Dendritic cell treated with granulocyte-macrophage colony-stimulating factor and Interleukin-4, amounts not matched to agents 40 ng/mL and 50 ng/mL, for 4 days (primary cell): Measurements from ENCODE around the gene CPVL.

ENCODE experiments used
- H3K27ac Mint-ChIP-seq: one replicate; pipeline ENCODE4 v1.8.0; 2022; ENCODE audit warnings: mild to moderate bottlenecking, mixed read lengths
- H3K27me3 Mint-ChIP-seq: one replicate; pipeline ENCODE4 v1.8.0; 2022; ENCODE audit warnings: mild to moderate bottlenecking, mixed read lengths
- H3K36me3 Mint-ChIP-seq: one replicate; pipeline ENCODE4 v1.8.0; 2022; ENCODE audit warnings: low read depth, mixed read lengths
- H3K4me1 Mint-ChIP-seq: one replicate; pipeline ENCODE4 v1.8.0; 2022; ENCODE audit warnings: low read depth, mixed read lengths
- H3K4me3 Mint-ChIP-seq: one replicate; pipeline ENCODE4 v1.8.0; 2022; ENCODE audit warnings: mild to moderate bottlenecking, moderate library complexity, mixed read lengths
- H3K9me3 Mint-ChIP-seq: one replicate; pipeline ENCODE4 v1.8.0; 2022; ENCODE audit warnings: mixed read lengths
- intact Hi-C: fragments of 100-400 bp; cut with micrococcal nuclease; formaldehyde crosslinking; loops from one replicate; pipeline ENCODE4 v1.15.0; 2022

CPVL gene

DNA sequence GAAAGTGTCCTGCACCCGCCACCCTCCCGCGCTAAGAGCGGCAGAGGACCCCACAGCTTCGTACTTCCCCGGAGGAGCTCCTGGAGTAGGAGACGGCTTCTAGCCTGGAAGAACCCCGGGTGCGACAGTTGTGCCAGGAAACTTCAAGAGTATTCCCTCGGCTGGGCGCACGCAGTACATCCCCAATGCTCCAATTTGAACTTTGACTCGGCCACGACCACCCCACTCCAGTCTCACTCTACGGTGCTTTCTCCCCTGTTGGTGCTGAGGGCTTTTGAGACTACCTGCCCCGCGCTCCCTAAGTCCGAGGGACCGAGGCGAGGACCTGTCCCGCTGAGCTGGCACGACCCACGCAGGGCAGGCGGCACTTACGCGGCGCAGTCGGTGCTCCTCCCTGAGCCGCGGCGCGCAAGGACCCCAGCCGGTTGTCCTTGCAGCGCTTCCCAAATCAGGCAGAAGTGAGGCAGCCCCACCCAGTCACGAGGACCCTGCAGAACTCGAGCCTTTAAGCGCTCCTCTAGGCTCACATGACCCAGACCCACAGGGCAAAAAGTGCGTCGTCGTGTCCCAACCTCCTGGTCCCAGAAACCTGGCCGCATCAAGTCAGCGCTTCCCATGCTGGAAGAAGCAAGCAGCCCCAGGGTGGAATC is at the start of gene CPVL:
Gene CPVL (minus strand): TSS at position 481 of the 650 bp plus-strand sequence. CDS start 25,476 bp downstream, outside the sequence.
- H3K27ac Mint-ChIP-seq, result peak within 1 kb of the TSS; percentile 93
- intact Hi-C loops, result loop anchor here (5.0 kb wide), 2 partner anchors 34 to 46 kb away; partner anchors contain the start of gene CHN2
- H3K4me1 Mint-ChIP-seq, result peaks cover 67% of the 10 kb centered on the region
- H3K4me3 Mint-ChIP-seq, result peak within 1 kb of the TSS; percentile 98
- H3K9me3 Mint-ChIP-seq, result no peaks in the 10 kb centered on the region
- no peaks in the 10 kb centered on the region for H3K27me3 Mint-ChIP-seq
- H3K36me3 Mint-ChIP-seq, result peaks cover 42% of the 10 kb centered on the region

DNA sequence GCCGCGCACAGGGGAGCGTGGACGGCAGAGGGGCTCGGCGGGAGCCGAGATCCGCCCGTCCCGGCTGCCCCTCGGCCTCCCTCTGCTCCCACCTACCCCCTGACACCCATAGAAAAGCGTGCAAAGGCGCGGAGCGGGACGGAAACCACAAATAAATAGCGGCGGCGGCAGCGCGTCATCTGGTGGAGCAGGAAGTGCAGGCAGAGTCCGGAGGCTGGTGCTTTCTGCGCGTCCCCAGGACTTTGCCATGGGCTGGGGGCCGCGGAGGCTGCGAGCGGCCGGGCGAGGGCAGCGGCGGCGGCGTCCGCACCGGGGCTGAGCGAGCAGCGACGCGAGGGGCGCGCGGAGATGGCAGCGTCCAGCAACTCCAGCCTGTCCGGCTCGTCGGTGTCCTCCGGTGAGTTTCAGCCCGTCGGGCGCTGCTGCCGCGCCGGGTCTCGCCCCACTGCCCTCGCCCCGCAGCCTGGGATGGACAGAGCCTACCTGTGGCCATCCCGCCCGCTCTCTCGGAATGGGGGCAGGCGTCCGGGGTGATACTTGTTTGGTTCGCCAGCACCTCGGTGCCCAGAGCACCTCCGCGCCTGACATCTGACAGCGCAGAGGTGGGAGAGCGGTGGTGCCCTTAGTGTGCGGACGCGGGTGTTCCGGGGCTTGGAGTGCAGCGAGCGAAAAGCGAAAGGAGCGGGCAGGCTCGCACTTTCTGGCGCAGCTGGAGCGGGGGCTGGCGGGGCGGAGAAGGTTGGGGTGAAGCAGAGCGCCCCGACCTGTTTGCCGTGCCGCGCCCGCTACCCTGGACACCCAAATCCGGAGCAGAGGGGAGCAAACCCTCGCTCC is 48.5 kb upstream of the CPVL start, which contains the start of gene CHN2:
Gene CHN2 (plus strand): TSS at position 182 of the 834 bp plus-strand sequence.
- H3K4me3 Mint-ChIP-seq, result peak within 1 kb of the TSS; percentile 89

DNA sequence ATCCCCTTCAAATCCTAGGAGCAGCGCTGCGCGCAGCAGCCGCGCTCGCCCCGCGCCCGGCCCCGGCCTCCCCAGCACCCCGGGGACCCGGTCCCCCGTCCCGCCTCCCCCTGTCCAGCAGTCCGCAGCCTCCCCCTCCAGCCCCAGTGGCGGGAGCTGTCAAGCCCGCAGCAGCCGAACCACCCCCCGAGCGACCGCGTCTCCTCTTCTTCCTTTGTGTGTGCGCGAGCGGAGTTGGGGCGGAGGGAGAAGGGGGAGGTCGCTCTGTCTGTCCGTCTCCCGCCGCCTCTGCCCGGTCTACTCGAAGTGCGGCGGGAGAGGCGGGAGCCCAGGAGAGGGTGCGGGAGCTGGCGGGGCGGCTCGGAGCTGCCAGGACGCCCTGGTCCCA is 47.9 kb upstream of the CPVL start:
- H3K27me3 Mint-ChIP-seq, result peaks cover 20% of the 10 kb centered on the region
- peak overlapping the region; percentile 66 for H3K27ac Mint-ChIP-seq
- intact Hi-C loops, result loop anchor here (2.0 to 10.0 kb wide), 5 partner anchors 47 to 269 kb away; partner anchors contain the start of gene CPVL
- no peaks in the 10 kb centered on the region for H3K9me3 Mint-ChIP-seq
- peaks cover 55% of the 10 kb centered on the region for H3K36me3 Mint-ChIP-seq
- peak overlapping the region; percentile 89 for H3K4me3 Mint-ChIP-seq
- peaks cover 63% of the 10 kb centered on the region for H3K4me1 Mint-ChIP-seq

More for the DNA sequence above, 48.5 kb upstream of the CPVL start, which contains the start of gene CHN2:
- peaks cover 55% of the 10 kb centered on the region for H3K36me3 Mint-ChIP-seq
- peaks cover 59% of the 10 kb centered on the region for H3K4me1 Mint-ChIP-seq
- no peaks in the 10 kb centered on the region for H3K9me3 Mint-ChIP-seq
- intact Hi-C loops, result loop anchor here (2.0 to 10.0 kb wide), 5 partner anchors 48 to 270 kb away; partner anchors contain the start of gene CPVL
- H3K27ac Mint-ChIP-seq, result peak within 1 kb of the TSS; percentile 66
- peaks cover 20% of the 10 kb centered on the region for H3K27me3 Mint-ChIP-seq

DNA sequence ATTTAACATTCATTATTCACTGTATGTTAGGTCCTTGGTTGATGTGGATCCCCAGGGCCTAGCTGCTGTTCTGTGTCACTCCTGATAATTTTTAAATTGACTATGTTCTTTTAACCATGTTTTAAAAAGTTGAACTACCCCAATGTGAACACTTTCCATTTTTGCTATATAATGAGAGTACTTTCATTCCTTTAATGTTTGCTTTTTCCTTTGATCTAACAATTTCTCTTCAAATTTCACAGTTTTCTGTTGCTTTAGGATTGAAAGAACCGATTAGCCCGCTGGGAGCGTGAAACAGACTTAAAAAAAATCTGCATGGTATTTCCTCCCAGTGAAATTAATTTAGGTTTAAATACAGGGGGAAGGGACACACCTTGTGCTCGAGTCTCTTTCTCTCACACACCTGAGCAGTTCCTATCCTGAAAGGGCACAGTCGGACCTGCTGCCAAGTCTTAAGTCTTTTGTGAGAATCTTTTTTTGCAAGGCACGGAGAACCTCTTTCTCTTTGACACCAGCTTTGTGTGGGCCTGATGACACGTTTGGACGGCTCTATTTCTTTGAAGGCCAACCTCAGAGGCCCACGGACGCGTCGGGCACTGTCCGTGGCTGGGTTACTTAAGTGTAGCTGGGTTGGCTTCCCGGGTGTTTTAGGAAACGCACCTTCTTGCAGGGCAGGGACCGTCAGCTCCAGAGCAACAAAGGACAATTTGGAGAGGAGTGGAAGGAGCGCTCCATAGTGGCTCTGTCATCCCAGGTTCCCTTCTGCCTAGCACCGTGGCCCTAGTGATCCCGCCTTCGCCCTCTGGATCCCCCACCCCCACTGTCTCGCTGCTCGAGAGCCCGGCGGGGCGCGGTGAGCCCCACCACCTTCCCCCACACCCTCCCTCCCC is 47.2 kb upstream of the CPVL start:
- peaks cover 65% of the 10 kb centered on the region for H3K4me1 Mint-ChIP-seq
- H3K36me3 Mint-ChIP-seq, result peaks cover 55% of the 10 kb centered on the region
- H3K4me3 Mint-ChIP-seq, result peak overlapping the region; percentile 89
- H3K27me3 Mint-ChIP-seq, result peaks cover 20% of the 10 kb centered on the region
- H3K9me3 Mint-ChIP-seq, result no peaks in the 10 kb centered on the region
- intact Hi-C loops, result loop anchor here (2.0 to 10.0 kb wide), 5 partner anchors 46 to 269 kb away; partner anchors contain the start of gene CPVL
- peak overlapping the region; percentile 66 for H3K27ac Mint-ChIP-seq

DNA sequence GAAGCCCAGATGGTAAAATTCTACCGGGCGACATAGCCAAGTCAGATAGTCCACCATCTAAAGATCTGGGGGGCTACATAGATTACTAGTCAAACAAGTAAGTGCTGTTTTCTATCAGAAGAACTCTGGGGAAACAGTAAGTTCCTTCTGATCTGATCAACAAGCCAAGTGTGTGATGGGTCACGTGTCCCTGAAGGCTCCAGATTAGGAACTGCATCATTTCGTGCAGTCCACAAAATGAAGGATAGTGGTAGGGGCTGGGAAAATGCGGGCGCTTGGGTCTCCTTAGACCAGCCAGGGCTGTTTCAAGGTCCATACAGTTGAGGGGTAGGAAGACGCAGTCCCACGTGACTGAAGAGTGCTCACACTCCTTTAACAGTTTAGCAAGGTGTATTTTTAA is 46.5 kb upstream of the CPVL start:
- Mint-ChIP-seq H3K4me3 (no peak overlapping the region), H3K9me3 (no peaks in the 10 kb centered on the region), H3K27ac (no peak overlapping the region), H3K36me3 (peaks cover 52% of the 10 kb centered on the region), H3K4me1 (peaks cover 62% of the 10 kb centered on the region), H3K27me3 (peaks cover 20% of the 10 kb centered on the region)
- intact Hi-C loops, result loop anchor here (5.0 to 10.0 kb wide), 4 partner anchors 46 to 268 kb away; partner anchors contain the start of gene CPVL

DNA sequence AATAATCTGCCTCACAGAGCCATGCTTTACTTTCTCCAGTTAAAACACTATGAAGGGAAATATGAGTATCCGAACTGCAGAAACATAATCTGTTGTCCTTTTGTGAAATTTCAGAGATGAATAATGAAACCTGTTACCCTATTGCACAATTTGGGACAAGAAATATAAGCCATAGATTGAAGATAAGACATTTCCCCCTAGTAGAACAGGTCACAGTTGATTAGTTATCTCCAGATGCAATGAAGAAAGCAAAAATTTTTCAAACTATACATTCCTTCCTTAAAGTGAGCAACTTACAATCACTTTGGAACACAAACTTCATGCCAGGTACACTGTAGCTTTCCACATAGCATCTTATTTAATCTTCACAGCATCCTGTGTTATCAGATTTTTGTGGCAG is 46.0 kb upstream of the CPVL start:
- no peak overlapping the region for H3K4me3 Mint-ChIP-seq

DNA sequence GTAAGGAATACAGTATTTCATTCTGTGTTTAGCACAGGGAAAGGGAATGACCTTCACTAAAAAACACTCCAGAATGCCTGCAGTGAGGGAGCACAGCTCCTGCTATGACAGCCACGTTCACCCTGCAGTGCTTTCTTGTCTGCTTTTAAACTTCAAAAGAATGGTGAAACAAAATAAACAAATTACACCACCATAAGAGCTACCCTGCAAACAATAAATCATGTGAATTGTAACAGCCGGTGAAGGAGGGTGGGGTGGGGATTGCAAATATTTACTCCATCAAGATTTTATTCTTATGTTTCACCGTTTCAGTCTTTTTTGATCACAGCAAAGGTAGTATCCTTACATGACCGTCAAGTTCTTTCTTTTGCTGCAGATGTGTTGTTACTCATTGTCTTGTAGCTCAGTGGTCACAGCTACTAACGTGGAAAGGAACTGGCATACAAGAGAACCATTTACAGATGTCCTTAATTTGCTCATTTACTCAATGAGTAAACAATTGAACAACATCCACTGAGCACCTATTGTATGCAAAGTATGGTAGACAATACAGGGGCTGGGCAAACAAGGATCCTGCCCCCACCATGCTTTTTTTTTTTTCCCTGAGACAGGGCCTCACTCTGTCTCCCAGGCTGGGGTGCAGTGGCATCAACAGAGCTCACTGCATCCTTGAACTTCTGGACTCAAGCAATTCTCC is 44.2 kb upstream of the CPVL start:
- no peaks in the 10 kb centered on the region for H3K9me3 Mint-ChIP-seq
- peaks cover 20% of the 10 kb centered on the region for H3K27me3 Mint-ChIP-seq
- intact Hi-C loops, result loop anchor here (5.0 to 10.0 kb wide), 4 partner anchors 43 to 266 kb away; partner anchors contain the start of gene CPVL
- peaks cover 39% of the 10 kb centered on the region for H3K4me1 Mint-ChIP-seq
- no peak overlapping the region for H3K27ac Mint-ChIP-seq
- H3K4me3 Mint-ChIP-seq, result no peak overlapping the region
- H3K36me3 Mint-ChIP-seq, result peaks cover 53% of the 10 kb centered on the region

More for the DNA sequence above, 46.0 kb upstream of the CPVL start:
- H3K27ac Mint-ChIP-seq, result no peak overlapping the region
- peaks cover 57% of the 10 kb centered on the region for H3K4me1 Mint-ChIP-seq
- intact Hi-C loops, result loop anchor here (5.0 to 10.0 kb wide), 4 partner anchors 45 to 268 kb away; partner anchors contain the start of gene CPVL
- peaks cover 20% of the 10 kb centered on the region for H3K27me3 Mint-ChIP-seq
- H3K36me3 Mint-ChIP-seq, result peaks cover 48% of the 10 kb centered on the region
- H3K9me3 Mint-ChIP-seq, result no peaks in the 10 kb centered on the region

DNA sequence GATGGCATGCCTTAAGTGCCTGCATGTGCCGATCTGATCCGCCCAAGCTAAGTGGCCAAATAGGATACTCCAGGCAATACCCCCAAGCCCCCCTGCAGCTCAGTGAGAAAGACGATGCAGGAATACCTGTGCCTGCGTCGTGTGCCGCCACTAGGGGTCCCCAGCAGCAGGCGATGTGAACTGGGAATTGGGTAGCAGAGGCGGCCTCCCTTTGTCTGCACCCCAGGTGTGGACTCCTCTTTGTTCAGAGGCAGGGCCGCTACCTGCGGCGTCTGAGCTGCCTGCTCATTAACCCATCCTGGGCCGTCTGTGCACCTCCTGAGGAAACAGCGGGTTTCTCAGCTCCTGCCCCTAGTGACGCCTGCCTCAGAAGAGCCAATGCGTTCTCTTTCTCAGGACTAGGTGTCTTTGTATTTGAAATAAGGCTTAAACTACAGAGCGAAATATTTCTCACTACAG is 43.4 kb upstream of the CPVL start:
- Mint-ChIP-seq H3K36me3 (peaks cover 51% of the 10 kb centered on the region), H3K9me3 (no peaks in the 10 kb centered on the region), H3K4me1 (peaks cover 34% of the 10 kb centered on the region), H3K27me3 (peaks cover 20% of the 10 kb centered on the region), H3K27ac (no peak overlapping the region), H3K4me3 (no peak overlapping the region)
- intact Hi-C loops, result loop anchor here (5.0 to 10.0 kb wide), 4 partner anchors 42 to 265 kb away; partner anchors contain the start of gene CPVL

DNA sequence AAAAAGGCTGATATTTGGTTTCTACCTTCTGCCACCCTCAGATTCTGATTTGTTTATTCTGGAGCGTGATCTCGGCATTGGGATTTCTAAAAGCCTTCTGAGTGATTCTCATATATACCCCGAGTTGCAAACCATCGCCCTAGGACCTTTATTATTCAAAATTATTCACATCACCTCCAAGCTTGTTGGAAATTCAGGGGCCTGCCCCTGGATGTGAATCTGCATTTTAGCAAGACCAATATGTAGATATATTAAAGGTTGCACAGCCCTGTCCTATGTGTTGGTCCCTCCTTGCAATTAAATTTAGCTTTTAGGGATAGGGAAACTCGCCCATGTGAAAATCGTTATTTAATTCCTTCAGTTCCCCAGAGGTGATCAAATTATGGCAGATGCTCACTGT is 39.3 kb upstream of the CPVL start:
- Mint-ChIP-seq H3K36me3 (peaks cover 31% of the 10 kb centered on the region), H3K9me3 (no peaks in the 10 kb centered on the region), H3K27ac (no peak overlapping the region), H3K4me1 (peaks cover 10% of the 10 kb centered on the region), H3K4me3 (no peak overlapping the region), H3K27me3 (no peaks in the 10 kb centered on the region)
- intact Hi-C loops, result no loop called here

DNA sequence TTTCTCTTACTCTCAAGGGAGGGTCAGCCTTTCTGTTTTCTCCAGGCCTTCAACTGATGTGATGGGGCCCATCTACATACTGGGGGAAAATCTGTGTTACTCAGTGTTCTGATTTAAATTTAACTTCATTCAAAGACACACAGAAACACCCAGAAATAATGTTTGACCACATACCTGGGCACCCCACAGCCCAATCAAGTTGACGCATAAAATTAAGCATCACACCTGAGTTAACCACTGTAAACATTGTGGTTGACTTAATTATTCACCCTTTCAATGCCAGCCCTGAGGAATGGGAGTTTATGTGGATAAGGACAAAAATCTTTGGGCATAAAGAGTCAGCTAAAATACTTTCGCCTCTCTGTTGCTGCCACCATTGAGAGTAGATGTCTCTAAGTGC is 38.3 kb upstream of the CPVL start:
- intact Hi-C loops, result no loop called here
- Mint-ChIP-seq H3K27ac (no peak overlapping the region), H3K4me1 (peaks cover 7% of the 10 kb centered on the region), H3K4me3 (no peak overlapping the region), H3K9me3 (no peaks in the 10 kb centered on the region), H3K36me3 (peaks cover 25% of the 10 kb centered on the region), H3K27me3 (no peaks in the 10 kb centered on the region)

DNA sequence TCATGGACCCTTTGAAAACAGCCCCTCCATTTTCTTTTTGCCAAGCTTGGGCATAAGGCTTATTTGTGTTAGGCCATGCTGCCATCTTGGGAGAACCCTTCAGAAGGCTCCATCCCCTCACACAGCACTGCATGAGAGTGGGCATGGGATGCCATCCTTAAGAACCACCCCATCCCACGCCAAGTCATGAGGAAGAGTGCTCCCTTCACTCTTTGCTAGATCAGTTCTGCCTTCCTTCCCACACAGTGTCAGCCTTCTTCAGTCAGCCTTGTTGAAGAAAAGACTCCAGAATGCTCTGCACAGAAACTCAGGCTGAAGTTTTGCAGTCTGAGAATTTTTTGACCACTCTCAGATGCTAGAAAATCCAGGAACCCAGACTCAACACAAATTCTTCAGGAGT is 32.8 kb upstream of the CPVL start:
- Mint-ChIP-seq H3K4me1 (peaks cover 35% of the 10 kb centered on the region), H3K27ac (no peak overlapping the region), H3K27me3 (no peaks in the 10 kb centered on the region), H3K36me3 (peaks cover 44% of the 10 kb centered on the region), H3K4me3 (no peak overlapping the region), H3K9me3 (no peaks in the 10 kb centered on the region)
- intact Hi-C loops, result no loop called here

DNA sequence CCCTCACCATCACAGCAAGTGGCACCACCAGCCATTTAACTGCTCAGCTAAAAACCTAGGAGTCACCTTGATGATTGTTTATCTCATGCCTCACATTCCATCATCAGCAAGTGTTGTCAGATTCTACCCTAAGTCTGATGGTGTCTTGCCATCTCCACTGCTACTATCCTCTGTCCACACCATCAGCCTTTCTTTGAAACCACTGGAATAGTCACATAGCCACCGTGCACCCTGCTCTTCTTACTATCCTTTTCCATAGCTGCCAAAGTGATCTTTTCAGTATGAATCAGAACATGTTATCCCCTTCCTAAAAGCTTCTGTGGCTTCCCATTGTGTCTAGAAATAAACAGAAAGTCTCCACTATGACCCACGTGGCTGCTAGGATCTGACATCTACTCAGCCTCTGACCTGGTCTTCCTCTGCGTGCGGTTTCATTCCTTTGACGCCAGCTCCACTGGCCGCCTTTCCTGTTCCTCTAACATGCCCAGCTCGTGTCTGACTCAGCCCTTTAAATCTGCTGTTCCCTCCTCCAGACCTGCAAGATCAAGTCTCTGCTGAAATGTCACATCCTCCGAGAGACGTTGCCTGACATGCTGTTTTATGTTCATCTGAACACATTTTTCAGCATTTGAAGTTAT is 31.7 kb upstream of the CPVL start:
- Mint-ChIP-seq H3K36me3 (peaks cover 54% of the 10 kb centered on the region), H3K27me3 (no peaks in the 10 kb centered on the region), H3K27ac (peak overlapping the region; percentile 47), H3K4me1 (peaks cover 35% of the 10 kb centered on the region), H3K9me3 (no peaks in the 10 kb centered on the region), H3K4me3 (peak overlapping the region; percentile 42)
- intact Hi-C loops, result no loop called here
